Body of pancreas (tissue), 4 donors: Measurements from ENCODE around the gene CD40LG. TPM values are rescaled to one million over a fixed set of nuclear protein-coding genes. Genes with fewer than 3 reads are reported as not detected.

Source experiments
- ATAC-seq: fragments of 150-250 bp; one replicate; pipeline ENCODE4 v1.9.1; 2016
- DNase-seq, 4 donors: peaks; one replicate each; pipeline ENCODE4 v3.0.0-alpha.2; 2019
- H3K27ac ChIP-seq, 4 donors: fragments of 200-600 bp; sonication (generic); 1 replicate in 3 of 4; 2 replicates in 1 of 4; pipeline versions ENCODE4 v1.5.1 to v1.6.1; 2016 to 2019; ENCODE audit warnings: mild to moderate bottlenecking in 1 of 4, mixed read lengths in 1 of 4, moderate library complexity in 1 of 4
- H3K27me3 ChIP-seq, 2 donors: fragments of 200-600 bp; sonication (generic); one replicate each; pipeline ENCODE4 v1.6.0; 2016; ENCODE audit warnings: mild to moderate bottlenecking in 1 of 2
- H3K36me3 ChIP-seq, 2 donors: fragments of 200-600 bp; sonication (generic); replicated peaks in 1 of 2; 2 replicates each; pipeline ENCODE4 v1.5.1; 2016; ENCODE audit warnings: low read depth in 2 of 2; ENCODE audit not compliant: insufficient read depth in 1 of 2
- H3K4me1 ChIP-seq: fragments of 200-600 bp; sonication (generic); one replicate; pipeline ENCODE4 v1.6.0; 2016
- H3K4me3 ChIP-seq, 2 donors: fragments of 200-600 bp; sonication (generic); 1 replicate in 1 of 2; 2 replicates in 1 of 2; pipeline ENCODE4 v1.5.1; 2016 to 2019
- H3K9me3 ChIP-seq, 3 donors: fragments of 200-600 bp; sonication (generic); 1 replicate in 2 of 3; 2 replicates in 1 of 3; pipeline ENCODE4 v1.5.1; 2016
- POLR2A ChIP-seq, 3 donors: fragments of 450-650 bp; IDR thresholded peaks; one replicate each; pipeline ENCODE4 v1.6.1; 2016; ENCODE audit warnings: antibody characterized with exemption in 3 of 3, mild to moderate bottlenecking in 2 of 3
- WGBS, 2 donors: methylation state at CpG; one replicate each; pipeline ENCODE4 v1.1.5; 2017; 5-methylcytosine and 5-hydroxymethylcytosine counted together
- intact Hi-C: fragments of 100-400 bp; cut with DNase I; formaldehyde crosslinking; loops from one replicate; pipeline ENCODE4 v1.15.1; 2023
- total RNA-seq, 2 donors: library from RNA; depleted of rRNA; stranded (reverse); fragments of >200 nt; gene quantifications; one replicate each; pipeline ENCODE4 v1.1.0, GENCODE V29; 2016
- TF ChIP-seq, protein P1 (sequence below), 7 experiments: fragments of 450-650 bp in 4 of 7; fragments of 200-600 bp in 3 of 7; sonication (generic) in 3 of 7; IDR thresholded peaks; one replicate each; pipeline ENCODE4 v1.5.1; 2016 to 2019; ENCODE audit warnings: antibody characterized with exemption in 7 of 7

Gene CD40LG
- total RNA-seq = not detected

- Histone ChIP-seq H3K9me3 (no peaks in the 10 kb centered on the region), H3K27me3 (no peaks in the 10 kb centered on the region), H3K27ac (no peak within 1 kb of the TSS), H3K4me1 (no peaks in the 10 kb centered on the region), H3K4me3 (no peak within 1 kb of the TSS), H3K36me3 (no peaks in the 10 kb centered on the region)
- TF ChIP-seq, protein P1, sequence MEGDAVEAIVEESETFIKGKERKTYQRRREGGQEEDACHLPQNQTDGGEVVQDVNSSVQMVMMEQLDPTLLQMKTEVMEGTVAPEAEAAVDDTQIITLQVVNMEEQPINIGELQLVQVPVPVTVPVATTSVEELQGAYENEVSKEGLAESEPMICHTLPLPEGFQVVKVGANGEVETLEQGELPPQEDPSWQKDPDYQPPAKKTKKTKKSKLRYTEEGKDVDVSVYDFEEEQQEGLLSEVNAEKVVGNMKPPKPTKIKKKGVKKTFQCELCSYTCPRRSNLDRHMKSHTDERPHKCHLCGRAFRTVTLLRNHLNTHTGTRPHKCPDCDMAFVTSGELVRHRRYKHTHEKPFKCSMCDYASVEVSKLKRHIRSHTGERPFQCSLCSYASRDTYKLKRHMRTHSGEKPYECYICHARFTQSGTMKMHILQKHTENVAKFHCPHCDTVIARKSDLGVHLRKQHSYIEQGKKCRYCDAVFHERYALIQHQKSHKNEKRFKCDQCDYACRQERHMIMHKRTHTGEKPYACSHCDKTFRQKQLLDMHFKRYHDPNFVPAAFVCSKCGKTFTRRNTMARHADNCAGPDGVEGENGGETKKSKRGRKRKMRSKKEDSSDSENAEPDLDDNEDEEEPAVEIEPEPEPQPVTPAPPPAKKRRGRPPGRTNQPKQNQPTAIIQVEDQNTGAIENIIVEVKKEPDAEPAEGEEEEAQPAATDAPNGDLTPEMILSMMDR (IDR thresholded peaks at IDR 0.05) = no peak
- no peak for TF ChIP-seq POLR2A (IDR thresholded peaks at IDR 0.05)
- WGBS, 2 donors = 61 to 77% methylated on average over 9 to 10 of the region's 10 CpGs
- intact Hi-C loops = no loop called here
- no peak for ATAC-seq
- no peak for DNase-seq
These were observed at the start of gene CD40LG for GRCh38 chrX:136647677-136648360. CD40LG (plus strand) TSS chrX:136648158; CDS start chrX:136648249, 91 bp downstream.

DNA sequence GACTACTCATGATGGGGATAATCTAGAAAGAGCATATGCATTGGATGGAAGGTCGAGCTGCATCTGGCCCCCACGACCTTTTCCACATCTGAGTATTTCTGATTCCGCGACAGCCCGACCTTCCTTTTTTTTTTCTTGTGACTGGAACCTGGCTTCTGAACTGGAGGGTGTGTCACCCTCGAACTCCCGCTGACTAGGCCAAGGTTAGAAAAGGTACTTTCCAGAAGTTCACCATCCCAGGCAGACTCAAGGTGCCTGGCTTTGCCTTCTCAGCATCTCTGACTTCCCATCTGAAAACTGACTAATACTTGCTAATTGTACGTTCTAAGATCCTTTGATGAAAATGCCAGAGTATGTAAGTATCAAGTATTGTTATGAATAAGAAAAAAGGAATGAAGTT, 49.3 kb upstream of the CD40LG start:
- no peak overlapping the region for H3K4me3 ChIP-seq
- intact Hi-C loops = no loop called here
- ATAC-seq (no peak), DNase-seq (no peak)
- H3K27ac ChIP-seq = no peak overlapping the region
- no peaks in the 10 kb centered on the region for H3K36me3 ChIP-seq
- no peaks in the 10 kb centered on the region for H3K9me3 ChIP-seq
- no peaks in the 10 kb centered on the region for H3K4me1 ChIP-seq
- WGBS, 2 donors = 30 to 59% methylated on average over 4 to 8 of the region's 8 CpGs
- TF ChIP-seq, protein P1 (IDR thresholded peaks at IDR 0.05) = no peak
- no peak for TF ChIP-seq POLR2A (IDR thresholded peaks at IDR 0.05)
- H3K27me3 ChIP-seq = no peaks in the 10 kb centered on the region

- H3K36me3 ChIP-seq = no peaks in the 10 kb centered on the region
- no peak overlapping the region for H3K4me3 ChIP-seq
- H3K27me3 ChIP-seq = no peaks in the 10 kb centered on the region
- no peaks in the 10 kb centered on the region for H3K9me3 ChIP-seq
- 44 to 59% methylated on average over 1 of the region's 1 CpG for WGBS, 2 donors
- DNase-seq (no peak), ATAC-seq (no peak)
- intact Hi-C loops = no loop called here
- no peaks in the 10 kb centered on the region for H3K4me1 ChIP-seq
- no peak overlapping the region for H3K27ac ChIP-seq
- no peak for TF ChIP-seq POLR2A (IDR thresholded peaks at IDR 0.05)
- TF ChIP-seq, protein P1 (IDR thresholded peaks at IDR 0.05) = no peak
These were observed 47.9 kb upstream of the CD40LG start for GRCh38 chrX:136600059-136600458.

GRCh38 chrX:136607236-136607635, 40.7 kb upstream of the CD40LG start:
- no peaks in the 10 kb centered on the region for H3K9me3 ChIP-seq
- no peaks in the 10 kb centered on the region for H3K36me3 ChIP-seq
- H3K4me3 ChIP-seq = no peak overlapping the region
- DNase-seq = no peak
- no peak overlapping the region for H3K27ac ChIP-seq
- H3K4me1 ChIP-seq = no peaks in the 10 kb centered on the region
- no peak for ATAC-seq
- TF ChIP-seq, protein P1 (IDR thresholded peaks at IDR 0.05) = no peak
- TF ChIP-seq POLR2A (IDR thresholded peaks at IDR 0.05) = no peak
- intact Hi-C loops = no loop called here
- 42 to 52% methylated on average over 3 of the region's 3 CpGs for WGBS, 2 donors
- no peaks in the 10 kb centered on the region for H3K27me3 ChIP-seq
